Measurements from ENCODE around the gene ARHGAP20.

Gene ARHGAP20, protein sequence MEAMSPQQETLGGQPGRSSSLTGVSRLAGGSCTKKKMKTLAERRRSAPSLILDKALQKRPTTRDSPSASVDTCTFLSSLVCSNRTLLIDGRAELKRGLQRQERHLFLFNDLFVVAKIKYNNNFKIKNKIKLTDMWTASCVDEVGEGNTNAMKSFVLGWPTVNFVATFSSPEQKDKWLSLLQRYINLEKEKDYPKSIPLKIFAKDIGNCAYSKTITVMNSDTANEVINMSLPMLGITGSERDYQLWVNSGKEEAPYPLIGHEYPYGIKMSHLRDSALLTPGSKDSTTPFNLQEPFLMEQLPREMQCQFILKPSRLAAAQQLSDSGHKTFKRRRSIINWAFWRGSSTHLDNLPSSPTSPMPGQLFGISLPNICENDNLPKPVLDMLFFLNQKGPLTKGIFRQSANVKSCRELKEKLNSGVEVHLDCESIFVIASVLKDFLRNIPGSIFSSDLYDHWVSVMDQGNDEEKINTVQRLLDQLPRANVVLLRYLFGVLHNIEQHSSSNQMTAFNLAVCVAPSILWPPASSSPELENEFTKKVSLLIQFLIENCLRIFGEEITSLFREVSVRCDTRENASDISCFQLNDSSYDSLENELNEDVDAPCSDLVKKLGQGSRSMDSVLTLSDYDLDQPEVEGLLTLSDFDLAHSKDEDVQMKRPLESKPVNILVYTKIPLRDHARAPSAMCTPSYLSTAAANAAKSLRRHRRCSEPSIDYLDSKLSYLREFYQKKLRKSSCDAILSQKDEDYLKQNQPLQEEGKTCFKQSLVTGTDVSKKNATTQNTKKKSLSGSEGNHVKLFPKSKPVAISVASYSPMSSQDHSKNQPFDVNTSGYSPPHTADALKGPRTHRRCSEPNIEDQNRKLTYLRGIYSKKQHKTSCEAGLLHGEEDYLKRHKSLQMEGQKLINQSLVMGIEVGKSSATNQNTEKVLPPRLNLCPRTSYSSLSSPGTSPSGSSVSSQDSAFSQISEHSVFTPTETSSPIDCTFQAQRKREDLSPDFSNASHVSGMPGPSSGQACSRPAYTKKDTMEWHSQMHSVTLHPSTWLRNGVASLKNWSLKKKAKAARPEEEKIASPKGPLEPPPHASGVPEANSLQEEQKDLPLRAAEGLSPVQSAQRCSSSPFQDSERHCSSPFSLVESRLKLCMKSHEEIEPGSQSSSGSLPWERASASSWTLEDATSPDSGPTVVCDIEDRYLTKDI

DNA sequence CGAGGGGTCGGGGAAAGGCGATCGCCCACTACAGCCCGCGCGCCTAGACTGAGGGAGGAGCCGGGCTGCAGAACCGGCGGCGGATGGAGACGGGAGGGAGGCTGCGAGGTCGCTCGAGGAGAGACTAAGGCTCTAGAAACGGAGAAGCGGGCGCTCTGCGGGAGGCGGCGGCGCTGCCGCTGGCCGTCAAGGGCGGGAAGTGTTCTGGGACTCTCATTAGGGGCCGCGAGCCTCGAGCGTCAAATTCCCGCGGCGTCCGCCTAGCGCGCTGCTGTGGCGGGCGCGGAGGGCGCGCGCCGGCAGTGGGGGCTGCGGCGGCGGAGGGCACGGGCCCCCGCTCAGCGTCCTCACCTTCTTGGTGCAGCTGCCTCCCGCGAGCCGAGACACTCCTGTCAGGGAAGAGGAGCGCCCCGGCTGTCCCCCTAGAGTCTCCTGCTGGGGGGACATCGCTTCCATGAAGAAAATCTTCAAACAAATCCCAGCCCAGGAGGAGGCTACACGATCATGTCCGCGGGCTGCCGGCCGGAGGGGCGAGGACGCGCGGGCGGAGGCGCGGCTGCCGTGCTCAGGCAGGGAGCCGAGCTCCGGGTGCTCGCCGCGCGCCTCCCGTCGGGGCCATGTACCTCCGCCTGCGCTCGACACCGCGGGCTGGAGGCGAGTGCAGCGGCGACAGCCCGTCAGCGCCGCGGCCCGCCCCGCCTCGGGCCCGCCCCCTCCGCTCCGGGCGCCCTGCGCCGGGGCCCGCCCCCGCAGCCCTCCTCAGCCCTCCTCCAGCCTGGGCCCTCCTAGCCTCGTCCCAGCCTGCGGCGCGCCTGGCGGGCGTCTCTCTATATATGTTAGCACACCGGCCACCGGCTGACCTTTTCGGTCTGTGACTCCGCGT lies at the start of gene ARHGAP20:
Gene ARHGAP20 (minus strand): TSS at position 662 of the 883 bp plus-strand sequence. CDS start 206 bp downstream, at position 456.
- peak; percentile 78 for DNase-seq

DNA sequence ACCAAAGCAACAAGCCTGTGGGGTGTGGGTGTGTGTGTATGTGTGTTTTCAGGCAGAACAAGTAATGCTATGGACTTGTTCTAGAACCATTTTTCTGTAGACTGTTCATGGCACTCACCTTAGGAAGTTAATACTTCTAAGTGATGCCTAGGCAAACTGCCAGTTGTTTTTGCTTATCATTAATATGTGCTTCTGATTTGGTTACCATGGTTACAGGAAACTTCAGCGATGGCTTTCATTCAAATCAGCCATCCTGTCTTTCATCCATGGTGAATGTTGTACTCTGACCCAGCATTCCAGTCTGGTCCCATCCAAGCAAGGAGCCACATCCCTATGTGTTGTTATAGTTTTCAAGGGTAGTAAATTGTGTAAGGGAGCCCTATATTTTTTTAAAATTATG lies 49.8 kb upstream of the ARHGAP20 start:
- no peak for DNase-seq

DNA sequence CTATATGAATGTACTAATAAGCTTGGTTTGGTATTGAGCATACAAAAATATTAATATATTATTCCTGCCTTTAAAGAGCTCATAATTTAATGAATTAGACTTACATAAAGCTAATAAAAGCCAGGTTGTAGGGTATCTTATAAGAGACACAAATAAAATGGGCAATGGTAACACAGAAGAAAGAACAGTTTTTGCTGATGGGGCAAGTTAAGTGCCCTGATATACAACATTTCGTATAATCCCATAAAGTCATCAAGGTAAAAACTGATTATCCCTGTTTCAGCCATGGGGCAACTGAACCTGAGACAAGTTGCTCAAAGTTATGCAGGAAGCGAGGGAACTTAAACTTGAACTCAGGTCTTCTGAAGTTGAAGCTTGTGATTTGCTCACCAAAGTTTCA lies 48.9 kb upstream of the ARHGAP20 start:
- no peak for DNase-seq

DNA sequence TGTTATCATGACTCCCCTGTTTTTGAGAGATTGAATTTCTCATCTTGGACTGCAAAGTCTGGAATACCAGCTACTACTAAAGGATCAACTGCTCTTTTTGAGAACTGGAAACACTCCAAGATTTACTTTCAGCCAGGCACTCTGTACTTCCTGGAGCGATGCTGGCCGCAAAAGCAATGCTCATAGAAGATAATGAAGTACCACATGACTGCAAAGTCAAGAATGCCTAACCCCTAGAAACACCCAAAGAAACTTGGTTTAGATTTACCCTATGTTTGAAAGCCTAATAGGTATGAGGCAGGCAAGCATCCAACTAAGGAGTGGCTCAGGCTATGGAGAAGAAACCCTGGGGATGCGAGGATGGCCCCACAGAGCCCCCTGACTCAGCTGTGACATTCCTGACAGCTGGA lies 47.7 kb upstream of the ARHGAP20 start:
- no peak for DNase-seq

DNA sequence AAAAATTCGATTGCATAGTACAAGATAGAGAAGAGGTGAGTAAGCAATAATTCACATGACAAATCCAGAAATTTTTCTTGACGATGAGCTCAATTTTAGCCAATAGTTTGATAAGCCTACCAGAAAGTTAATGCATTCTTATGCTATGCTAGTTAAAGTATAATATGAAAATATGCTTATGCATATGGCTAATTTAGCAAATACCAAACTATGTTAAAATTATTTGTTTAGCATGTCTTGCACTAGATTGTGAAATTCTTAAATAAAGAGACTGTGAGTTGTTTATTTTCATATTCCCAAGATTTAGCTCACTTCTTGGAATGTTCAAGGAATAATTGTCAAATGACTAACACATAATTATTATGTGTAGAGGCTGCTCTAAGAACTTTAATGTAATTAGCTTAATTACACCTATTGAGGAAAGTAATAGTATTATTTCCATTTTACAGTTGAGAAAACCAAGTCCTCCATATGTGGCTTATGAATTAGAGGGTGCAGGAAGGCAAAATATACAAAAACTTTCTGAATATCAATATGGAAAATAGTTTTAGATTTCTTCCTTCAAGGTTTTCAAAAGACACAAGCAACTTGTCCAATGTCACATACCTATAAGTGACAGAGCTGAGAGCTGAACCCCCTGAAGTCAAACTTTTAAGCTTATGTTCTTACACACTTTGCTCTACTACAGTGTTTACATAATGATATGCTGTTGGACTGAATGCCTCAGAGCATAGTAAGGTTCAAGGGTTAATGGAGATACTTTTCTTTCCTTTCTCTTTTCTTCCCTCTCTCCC lies 45.9 kb upstream of the ARHGAP20 start:
- DNase-seq = no peak

DNA sequence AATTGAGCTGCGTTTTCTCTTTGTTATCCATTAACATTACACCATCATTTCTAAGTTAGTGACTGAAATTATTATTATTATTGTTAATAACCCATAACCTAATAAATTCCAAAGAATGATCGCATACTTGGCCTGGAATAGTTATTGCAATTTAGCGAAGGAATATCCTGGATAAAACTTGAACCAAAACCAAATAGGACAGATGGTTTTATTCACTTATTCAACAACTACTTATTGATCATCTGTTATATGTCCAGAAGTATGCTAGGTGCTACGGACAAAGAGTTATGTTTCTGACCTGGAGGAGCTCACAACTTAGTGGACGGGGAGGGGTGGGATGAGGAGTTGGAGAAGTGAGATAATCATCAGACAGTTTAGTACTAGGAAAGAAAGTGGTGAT lies 44.8 kb upstream of the ARHGAP20 start:
- DNase-seq = no peak

DNA sequence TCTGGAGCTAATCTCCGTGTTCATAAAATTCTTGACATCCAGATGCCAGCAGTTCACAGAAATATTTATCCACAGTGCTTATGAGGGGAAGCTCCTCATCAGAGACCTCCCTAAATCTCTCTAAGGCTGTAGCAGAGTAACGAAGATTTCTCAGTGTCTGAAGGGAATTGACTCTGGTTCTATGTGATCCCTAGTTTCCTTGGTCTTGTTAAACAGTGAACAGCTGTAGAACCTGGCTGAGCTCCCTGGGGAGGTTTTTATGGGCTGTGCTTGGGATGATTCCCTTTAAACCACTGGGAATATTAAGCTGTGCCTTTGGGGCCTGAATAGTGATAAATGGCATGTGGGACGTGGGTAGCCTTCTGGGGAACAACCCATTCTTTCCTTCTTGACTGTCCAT lies 43.7 kb upstream of the ARHGAP20 start:
- DNase-seq = no peak

DNA sequence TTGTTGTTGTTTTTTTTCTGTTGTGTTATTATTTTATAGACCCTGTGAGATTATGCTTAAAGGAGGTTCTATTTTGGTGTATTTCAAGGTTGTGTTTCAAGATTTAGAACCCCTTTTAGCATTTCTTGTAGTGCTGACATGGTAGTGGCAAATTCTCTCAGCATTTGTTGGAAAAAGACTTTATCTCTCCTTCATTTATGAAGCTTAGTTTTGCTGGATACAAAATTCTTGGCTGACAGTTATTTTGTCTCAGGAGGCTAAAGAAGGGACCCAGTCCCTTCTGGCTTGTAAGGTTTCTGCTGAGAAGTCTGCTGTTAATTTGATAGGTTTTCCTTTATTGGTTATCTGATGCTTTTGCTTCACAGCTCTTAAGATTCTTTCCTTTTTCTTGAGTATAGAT lies 40.7 kb upstream of the ARHGAP20 start:
- no peak for DNase-seq

DNA sequence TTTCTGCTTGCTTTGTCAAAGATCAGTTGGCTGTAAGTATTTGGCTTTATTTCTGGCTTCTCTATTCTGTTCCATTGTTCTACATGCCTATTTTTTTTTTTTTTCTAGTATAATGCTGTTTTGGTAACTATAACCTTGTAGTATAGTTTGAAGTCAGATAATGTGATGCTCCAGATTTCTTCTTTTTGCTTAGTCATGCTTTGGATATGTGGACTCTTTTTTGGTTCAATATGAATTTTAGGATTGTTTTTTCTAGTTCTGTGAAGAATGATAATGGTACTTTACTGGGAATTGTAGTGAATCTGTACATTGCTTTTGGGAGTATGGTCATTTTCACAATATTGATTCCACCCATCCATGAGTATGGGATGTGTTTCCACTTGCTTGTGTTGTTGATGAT lies 37.9 kb upstream of the ARHGAP20 start:
- no peak for DNase-seq

DNA sequence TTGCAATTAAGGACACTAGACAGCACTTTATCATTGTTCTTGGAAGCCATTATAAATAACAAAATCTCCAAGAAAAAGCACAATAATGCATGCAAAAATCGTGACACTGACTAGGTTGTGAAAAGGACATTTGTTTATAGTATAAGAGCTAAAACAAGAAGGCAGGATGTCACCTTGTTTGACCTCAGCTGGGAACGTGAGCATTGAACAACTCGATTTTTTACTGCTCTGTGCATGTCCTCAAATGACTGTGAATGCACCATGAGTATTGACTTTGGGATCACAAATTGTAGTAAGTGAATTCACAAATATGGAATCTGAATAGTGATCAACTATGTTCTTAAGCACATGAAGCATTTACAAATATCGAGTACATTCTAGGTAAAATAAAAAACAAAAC lies 35.3 kb upstream of the ARHGAP20 start:
- no peak for DNase-seq

DNA sequence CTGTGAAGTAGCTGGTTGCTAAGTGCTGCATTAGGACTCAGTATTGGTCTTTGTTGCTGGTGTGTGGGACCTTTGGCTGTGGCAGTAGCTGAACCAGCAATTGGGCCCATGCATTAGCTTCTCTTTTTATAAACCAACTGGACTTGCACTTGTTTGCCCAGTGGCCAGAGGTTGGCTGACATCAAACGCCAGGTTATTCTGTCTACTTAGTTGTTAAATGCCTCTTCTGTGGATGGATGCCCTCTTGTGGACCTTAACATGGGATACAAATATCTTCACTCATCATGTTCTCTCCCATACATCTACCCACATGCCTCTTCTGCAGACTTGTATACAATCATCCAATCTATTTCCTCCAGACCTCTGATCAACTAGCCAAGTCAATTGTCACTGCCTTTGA lies 26.4 kb upstream of the ARHGAP20 start:
- DNase-seq = no peak

DNA sequence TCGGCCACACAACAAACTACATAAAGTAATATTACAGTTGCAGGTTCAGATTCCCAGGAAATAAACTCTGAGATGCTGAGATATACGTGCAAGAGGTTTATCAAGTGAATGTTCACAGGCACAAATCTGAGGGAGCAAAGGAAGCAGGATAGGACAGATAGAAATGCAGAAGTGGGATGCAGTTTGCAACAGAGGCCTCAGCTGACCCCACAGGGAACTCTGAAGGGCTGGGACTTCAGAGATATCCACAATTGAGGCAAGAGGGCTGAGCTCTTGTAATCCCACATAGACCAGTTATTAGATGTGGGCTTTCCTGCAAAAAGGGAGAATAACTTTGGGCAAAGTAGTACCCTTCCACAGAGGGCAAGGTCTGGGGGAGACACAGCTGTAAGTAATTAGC lies 25.4 kb upstream of the ARHGAP20 start:
- DNase-seq = no peak

DNA sequence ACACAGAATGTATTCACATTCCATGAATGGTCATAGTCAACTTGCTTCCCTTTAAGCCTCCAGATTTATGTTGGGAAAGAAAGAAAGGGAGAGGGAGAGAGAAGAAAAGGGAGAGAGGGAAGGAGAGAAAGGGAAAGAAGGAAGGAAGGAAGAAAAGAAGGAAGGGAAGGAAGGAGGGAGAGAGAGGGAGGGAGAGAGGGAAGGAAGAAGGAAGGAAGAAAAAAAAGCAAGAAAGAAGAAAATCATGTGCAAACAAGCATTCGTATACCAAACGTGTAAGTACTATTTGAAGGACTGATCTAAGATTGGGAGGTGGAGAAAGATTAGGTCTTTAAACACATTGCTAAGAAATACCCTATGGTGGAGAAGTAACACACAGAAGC lies 23.9 kb upstream of the ARHGAP20 start:
- DNase-seq = no peak

DNA sequence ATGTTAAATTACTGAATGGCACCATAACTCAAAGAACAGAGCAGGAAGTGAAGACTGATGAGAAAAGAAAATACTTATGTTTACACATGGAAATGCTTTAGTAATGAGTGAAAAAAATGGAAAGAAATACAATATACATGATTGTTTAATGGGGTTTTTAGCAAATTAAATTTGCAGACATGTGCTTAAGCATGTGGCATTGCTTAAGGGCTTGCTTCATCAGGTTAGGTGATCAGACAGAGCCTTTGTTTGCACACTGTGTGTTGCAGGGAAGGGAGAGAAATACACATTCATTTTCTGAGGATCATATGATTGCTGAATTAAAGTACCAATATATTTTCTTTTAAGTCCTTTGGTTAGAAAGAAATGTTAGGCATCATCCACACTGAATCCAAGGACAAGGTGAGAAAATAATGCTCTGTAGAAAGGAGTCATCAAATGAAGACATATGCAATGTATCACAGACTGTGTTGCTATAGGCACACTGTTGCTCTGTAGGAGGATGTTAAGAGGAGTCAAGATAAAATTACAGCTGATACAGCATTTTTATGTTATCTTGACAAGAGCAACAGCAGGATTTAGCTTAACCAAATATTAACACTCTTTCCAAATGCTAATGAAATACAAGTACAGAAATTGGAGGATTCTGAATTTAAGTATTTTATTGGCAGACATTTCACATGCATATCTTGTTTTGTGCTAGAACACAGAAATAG lies 23.4 kb upstream of the ARHGAP20 start:
- DNase-seq = no peak

DNA sequence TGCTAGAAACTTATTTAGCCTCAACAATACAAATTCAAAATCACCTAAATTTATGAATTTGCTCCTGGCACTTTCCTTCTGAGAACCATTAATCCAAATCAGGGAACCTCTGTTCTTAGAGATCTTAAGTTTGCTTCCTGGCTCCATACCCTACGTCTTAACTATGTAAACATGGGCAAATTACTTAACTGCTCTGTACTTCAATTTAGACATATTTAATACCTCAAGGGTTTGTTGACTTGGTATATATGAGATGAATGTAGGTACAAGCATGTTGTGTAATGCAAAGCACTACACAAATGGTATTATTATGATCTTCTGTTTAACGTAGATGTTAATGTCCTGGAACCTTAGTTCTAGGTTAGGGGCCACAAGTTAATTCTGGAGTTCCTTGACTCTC lies 22.6 kb upstream of the ARHGAP20 start:
- no peak for DNase-seq

DNA sequence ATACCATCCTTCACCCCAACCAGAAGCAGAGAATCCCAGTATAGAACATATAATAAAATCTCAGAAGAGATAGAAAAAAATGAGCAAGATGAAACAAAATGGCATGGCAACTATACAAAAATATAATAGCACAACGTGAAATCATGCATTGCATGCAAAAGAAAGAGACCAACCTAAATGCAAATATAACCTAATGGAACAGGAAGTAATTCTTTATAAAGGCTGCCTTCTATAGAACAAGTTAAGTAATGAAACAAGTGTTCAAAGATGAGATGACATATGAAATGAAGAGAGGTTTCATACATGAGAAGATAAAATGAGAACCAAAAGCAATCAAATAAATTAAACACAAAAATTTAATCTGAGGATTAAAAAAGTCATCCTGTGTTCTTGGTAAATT lies 18.5 kb upstream of the ARHGAP20 start:
- no peak for DNase-seq

DNA sequence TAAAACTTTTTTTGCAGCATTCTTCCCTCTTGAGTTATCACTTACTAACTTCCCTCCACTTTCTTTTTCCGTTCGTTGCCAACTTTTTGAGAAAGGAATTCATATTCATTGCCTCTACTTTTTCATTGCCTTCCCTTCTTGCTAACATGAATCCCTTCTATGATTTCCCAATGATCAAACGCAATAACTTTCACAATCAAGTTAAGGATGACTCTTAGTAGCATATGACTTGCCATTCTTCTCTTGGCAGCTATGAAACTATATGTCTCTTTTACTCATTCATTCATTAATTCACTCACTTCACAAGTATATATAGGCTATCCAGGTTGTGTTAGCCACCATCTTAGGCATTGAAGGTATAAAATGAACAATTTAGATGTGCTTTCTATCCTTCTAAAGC lies 16.6 kb upstream of the ARHGAP20 start:
- no peak for DNase-seq

DNA sequence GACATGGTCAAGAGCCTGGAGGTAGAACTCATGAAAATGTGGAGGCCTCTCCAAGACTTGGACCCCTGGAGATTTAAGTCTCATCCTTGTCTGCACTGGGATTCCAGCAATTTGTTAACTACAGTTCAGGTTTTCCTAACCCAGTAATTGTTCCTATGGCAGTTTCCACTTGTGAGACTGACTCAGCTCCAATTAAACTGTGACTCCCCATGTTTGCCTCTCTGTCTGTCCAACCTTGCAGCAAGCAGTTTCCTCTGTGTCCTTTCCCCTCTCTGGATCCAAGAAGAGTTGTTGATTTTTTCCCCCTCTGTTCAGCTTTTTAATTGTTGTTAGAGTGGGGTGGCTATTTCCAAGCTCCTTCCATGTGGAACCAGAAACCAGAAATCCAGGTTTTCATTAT lies 16.2 kb upstream of the ARHGAP20 start:
- DNase-seq = no peak

DNA sequence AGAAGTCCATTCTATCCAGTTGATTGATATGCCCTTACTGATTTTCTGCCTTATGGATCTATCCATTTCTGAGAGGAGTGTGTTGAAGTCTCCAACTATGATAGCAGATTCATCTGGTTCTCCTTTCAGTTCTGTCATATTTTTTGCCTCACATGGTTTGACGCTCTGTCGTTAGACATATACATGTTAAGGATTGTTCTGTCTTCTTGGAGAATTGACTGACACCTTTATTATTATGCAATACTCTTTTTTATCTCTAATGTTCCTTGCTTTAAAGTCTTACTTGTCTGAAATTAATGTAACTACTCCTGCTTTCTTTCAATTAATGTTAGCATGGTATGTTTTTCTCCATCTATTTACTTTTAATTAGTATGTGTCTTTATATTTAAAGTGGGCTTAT lies 12.1 kb upstream of the ARHGAP20 start:
- DNase-seq = no peak

DNA sequence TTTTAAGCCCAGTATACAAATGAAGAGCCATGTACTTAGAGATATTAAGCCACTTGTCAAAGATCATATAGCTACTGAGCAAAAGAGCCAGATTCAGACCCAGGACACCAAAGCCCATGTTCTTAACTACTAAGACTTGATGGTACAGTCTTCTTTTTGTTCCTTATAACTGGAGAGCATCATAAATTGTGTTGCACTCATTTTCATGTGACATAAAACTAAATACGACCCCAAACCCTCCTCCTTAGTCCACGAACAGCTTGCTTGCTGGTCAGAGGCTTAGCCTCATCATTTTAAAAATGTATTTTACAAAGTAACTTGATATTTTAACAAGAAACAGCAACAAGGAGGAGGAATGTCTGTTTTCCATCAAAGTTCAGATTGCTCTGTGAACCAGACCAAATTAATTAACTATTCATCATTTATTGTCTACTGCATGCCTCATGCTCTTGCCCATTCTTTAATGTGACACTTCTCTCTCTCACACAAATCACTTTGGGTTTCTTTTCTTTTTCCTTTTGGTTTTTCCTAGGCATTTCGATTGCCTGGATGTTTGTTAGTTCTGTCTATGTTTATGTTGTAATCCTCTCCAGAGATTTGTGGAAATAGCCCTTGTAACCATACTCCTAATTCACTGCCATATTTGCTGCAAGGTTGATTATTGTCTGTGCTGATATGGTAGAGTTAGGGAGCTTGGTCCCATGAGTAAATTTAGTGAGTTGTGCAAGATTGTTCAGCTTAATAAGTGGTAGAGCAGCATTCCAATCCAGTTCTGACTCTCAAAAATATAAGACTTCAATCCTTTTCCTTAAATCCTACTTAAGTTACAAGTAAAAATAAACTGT lies 8.4 kb upstream of the ARHGAP20 start:
- DNase-seq = no peak
